Measurements from ENCODE around the gene GBA3.

GBA3 gene

DNA sequence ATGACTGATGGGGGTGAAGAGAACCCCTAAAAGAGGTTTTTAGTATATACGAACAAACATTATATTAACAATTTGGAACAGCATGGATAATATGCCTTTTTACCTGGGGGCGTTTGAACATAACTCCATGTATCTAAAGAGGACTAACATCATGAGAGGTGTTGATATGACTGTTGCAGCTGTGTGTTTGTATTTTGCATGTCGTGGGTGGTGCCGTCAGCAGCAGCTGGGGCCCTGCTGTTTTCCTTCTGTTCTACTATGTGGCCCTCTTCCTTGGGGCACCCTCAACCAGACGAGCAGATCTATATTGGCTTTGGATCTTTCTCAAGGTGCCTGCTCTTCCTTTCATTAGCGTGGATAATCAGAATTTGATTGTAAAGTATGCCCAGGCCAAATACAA is 11.2 kb downstream of the GBA3 start:
- peak; percentile 33 for DNase-seq

DNA sequence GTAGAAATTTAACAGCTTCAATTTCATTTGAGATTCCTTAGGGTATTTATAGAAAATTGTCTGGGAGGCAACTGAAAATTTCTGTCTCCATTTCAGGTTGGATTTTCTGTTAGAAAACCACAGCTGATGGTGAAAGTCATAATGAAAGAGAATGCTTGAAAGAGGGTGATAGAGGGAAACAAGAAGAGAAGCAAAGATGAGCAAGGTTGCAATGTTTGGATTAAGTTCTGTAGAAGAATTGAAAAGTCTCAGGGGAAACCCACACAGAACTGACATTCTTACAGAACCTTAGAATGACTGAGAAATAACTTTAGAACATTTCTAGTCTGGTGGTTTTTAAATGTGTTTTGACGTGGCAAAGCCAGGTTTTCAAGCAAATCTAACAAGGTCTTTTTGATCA is 14.7 kb downstream of the GBA3 start:
- no peak for DNase-seq

DNA sequence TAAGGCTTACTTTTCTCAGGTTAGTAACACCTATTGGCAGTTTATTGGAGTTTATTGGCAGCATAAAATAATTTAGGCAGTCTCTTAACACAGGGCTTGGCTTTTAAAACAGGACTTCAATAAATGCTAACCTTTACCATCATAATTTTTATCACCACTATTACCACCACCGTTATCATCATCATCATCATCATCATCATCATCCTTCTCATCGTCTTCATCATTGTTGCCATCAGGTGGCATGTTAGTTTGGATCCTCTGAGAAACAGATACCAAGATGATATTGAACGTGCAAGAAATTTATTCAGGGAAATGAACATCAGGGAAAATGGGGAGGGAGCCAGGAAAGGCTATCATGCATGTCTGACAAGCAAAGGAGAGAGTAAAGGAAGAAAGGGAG is 16.2 kb downstream of the GBA3 start:
- DNase-seq, result no peak

DNA sequence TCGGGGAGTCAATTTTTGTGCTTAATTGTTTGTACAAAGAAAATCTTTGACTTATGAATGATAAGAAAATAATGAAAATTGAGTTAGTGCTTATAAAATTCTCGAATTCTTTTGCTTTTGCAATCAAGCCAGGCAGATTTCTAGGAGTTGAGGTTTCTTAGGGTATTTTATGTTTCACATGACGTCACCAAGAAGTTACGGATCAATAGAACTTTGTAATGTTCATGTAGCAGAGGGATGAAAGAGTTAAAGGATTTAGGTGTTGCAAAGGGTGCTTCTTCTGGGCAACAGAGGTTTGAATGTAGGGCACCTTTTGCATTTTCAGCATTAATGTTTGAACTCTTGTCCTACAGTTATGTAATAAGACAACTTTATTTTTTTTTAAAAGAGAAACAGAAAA is 19.4 kb downstream of the GBA3 start:
- DNase-seq, result no peak

DNA sequence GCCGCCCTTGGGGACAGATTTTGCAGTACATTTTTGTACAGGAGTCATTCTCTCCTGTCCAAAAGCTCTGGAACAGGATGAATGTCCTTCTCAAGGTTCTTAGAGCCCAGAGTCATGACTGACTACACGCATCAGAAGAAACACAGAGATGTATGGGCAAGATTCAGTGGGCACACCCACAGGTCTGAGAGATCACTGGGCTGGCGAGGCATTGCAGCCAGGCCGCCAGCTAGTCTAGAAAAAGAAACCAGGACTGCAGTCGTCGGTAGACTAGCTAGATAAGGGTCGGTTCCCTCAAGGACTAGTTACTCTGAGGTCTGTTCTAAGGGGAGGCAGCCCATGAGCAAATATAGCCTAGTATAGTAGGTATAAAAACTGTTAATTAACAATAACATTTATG is 19.8 kb downstream of the GBA3 start:
- DNase-seq, result no peak

DNA sequence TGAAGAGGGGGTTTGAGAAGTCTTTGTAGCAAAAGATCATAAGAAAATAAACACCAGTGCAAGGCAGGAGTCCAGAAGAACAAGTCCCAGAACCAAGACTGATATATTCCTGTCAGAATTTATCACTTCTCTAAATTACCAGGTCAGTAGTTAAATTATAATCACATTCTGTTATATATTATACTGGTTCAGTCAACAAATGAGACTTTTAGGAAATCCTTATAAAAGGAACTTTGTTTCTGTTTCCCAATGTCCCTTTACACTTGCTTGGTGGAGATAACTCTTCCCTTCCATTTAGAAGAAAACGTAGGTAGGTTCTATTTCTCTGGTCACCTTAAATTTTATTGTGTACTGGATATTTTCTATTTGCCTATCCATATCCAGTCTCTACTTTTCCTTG is 21.1 kb downstream of the GBA3 start:
- no peak for DNase-seq

DNA sequence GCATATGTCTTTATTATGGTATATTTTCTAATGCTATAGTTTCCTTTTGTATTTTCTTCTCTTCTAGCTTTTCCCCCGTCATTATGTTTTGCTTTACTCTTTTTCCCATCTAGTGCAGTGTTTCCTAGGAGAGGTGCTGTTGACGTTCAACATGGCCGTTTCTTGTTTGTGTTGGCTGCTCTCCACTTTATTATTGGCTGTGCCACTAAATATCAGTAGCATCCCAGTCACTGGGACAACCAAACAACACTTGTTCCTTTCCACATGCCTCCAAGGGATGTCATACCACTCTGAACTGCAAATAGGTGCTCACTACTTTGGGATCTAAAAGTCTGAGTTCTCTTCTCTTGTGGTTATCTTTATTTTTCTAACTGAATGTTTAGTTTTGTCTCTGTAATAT is 26.5 kb downstream of the GBA3 start:
- DNase-seq, result no peak

DNA sequence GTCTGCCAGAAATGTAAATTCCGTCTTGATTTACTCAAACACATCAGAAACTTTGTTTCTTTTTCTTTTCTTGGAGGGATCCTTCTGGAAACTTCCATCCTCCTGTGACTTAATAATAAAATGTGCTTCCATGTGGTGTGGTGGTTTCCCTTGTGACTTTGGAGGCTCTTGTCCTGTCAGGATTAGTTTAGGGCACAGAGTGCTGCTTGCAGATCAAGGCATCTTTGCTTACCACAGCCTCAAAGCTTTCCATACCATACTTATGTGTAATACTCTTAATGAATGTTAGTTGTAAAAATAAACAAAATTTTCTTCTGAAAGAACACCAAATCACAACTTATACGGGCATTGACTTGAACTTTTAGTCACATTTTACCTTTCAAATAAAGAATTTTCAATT is 27.4 kb downstream of the GBA3 start:
- DNase-seq, result no peak

DNA sequence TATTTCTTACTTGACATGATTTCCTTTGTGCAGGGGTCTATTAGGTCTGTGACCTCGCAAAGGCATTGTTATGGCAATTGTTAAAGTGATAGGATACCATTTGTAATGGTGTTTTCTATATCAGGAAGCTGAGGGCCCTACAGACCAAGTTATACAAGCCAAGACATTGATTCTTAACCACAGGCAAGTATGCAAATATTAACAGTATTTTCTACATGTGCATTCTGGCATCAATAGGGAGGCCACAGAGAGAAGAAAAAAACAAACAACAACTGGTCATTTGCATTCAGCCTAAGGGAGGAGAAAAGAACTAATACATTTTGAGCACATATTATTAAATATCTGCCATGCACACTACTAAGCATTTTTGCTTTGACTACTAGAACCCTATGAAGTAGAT is 28.5 kb downstream of the GBA3 start:
- DNase-seq, result peak; percentile 79

DNA sequence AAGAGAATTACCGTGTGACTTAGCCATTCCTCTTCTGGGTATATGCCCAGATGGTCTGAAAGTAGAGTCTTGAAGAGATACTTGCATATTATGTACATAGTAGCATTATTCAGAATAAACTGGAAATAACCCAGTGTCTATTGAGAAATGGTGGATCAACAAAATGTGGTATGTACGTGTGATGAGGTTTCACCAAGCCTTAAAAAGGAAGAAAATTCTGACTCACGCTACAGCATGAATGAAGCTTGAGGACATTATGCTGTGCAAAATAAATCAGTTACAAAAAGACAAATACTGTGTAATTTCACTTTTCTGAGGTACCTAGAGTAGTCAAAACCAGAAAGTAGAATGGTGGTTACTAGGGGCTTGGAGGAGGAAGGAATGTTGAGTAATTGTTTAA is 37.3 kb downstream of the GBA3 start:
- no peak for DNase-seq

DNA sequence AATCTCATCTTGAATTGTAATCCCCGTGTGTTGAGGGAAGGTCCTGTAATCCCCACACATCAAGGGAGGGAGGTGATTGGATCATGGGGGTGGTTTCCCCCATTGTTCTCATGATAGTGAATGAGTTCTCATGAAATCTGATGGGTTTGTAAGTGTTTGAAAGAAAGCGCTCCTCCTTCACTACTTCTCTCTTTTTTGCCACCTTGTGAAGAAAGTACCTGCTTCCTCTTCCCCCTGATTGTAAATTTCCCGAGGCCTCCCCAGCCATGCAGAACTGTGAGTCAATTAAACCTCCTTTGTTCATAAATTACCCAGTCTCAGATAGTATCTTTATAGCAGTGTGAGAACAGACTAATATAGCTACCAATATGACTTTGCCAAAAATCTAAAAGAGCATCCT is 41.1 kb downstream of the GBA3 start:
- DNase-seq, result no peak

DNA sequence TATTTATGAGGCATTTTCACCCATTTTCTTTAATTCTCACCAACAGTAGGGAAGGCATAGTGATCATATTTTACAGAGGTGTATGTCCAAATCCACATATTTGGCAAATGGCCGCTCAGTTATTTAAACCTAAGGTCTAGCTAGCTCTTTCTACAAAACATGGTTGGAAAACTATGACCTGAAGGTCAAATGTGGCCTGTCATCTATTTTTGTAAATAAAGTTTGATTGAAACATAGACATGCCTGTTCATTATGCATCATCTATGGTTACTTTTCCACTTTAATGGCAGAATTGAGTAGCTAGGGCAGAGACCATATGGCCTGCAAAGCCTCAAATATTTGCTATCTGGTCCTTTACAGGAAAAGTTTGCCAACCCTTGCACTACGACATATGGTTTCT is 44.2 kb downstream of the GBA3 start:
- DNase-seq, result no peak

DNA sequence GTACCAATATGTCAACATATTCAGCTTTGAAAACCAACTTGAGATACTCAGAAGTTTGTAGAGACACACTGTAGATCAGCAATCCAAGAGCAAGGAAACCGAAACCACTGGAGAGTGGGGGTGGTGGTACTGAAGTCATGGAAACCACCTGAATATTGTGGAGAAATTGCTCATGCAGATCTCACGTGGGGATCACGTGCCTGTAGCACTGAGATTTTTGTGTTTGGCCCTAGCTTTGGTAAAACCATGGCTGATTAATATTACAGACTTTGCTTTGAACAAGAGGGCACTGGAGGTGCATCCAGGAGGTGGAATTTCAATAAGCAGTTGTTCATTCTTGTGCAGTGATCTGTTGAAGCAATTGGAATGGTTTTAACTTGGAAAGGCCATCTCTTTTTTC is 47.2 kb downstream of the GBA3 start:
- DNase-seq, result no peak

DNA sequence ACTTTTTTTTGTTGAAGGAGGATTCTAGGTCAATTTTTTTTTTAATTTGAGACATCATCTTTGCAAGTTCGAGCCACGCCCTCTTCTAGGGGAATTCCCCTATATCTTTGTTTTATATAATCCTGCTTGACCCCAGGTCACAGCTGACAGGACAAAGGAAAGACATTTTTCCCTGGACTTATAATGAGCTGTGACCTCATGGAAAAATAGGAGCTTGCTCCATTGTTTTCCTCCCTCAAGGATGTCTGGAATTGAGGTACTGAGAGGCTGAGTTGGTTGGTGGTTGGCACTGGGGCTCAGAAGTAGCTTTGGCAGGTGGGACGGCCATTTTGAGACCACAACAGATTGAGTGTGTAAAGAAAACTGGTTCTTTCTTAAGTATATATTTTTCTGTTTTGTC is 49.0 kb downstream of the GBA3 start:
- DNase-seq, result no peak

DNA sequence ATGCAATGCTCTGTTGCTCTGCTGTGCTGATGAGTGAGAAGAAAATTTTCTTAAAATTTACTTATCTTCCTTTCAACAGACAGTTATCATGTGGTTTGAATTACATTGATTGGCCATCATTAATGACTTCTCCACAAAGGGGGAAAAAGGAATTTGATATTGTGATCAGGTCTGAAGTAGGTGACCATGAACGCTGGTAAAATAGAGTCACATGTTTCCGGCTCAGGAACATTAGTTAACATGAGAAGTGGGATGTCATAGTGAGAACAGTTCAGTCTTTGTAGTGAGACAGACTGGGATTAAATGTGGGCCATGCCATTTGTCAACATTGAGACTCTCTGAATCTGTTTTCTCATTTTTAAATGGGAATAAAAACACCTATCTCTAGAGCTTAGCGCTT is 50.6 kb downstream of the GBA3 start:
- no peak for DNase-seq

DNA sequence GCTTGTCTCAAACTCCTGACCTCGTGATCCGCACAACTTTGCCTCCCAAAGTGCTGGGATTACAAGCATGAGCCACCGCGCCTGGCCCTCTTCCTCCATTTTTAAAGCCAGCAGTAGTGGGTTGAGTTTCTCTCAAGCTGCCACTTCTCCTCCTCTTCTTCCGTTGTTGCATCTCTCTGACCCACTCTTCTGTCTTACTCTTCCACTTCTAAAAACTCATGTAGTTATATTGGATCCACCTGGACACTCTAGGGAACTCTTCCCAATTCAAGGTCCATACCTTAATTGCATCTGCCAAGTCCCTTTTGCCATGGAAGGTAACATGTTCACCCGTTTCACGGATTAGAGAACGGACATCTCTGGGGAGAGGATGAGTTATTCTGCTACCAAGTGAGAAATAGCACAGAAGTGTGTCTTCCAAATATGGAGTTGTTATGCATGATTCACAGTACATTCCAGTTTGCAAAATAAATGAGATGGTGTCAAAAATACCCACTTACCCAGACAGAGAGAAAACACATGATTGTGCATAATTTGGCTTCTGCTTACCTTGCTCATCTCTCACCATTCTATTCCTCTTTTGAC is 51.8 kb downstream of the GBA3 start:
- no peak for DNase-seq

DNA sequence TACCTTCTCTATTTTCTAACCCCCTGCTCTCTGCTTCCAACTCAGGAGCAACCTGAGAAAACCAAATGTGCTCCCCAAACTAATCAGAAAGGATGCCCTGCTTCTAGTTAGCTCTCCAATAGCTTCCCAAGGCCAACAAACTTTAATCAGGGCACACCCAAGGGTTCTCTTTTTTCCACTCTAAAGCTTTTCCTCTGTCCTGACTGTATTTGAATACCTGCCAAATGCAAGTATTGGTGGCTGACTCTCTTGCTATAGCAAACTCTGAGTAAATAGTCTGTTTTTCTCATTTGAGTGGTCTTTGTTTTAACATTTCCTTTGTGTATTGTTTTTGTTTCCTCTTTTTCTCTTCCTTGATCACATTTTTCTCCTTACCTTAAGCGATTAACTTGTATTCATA is 52.5 kb downstream of the GBA3 start:
- DNase-seq, result no peak

DNA sequence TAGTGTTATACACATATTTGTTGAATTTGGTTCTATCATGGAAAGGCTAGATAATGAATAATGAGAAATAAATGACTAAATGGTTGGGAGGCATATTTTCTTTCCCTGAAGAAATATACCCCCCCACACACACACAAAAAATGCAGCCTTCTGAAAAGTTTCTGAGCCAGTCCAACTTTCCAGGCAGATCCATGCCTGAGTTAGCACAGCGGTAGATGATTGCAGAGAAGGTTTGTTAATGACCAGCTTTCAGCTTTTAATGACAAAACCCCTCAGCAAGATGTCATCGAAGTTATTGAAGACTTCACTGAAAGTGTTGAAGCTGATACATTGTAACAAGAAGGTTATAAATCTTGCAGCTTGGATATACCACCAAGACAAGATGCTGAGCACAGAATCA is 61.4 kb downstream of the GBA3 start:
- DNase-seq, result no peak

DNA sequence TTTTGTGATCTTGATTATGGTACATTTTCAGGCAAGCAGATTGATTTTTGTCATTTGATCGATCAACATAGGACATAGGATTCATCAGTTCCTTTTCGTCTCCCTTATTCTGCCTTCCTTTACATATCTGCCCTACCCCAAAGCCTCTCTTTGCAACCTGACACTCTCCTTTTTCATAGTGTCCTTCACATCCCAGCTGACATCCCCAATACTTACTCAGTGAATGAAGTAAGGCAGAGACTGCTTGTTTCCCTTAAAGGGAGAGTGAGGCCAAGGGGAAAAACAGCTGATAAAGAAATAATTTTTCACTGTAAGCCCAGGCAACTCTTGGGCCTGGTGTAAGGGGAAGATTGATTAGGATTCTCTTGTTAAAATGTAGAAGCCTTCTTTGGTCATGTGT is 69.8 kb downstream of the GBA3 start:
- no peak for DNase-seq

DNA sequence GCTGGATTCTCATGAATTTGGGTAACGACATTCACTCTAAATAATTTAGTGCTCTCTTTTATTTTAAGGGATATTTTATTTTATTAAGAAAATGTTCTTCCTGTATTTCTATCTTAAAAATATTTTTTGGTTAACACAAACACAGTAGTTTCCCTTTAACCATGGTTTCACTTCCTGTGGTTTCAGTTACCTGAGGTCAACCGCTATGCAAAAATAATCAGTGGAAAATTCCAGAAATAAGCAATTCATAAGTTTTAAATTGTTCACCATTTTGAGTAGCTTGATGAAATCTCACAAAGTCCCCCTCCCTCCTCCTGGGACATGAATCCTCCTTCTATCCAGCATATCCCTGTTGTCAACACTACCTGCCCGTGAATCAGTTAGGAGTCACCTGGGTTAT is 71.4 kb downstream of the GBA3 start:
- no peak for DNase-seq

DNA sequence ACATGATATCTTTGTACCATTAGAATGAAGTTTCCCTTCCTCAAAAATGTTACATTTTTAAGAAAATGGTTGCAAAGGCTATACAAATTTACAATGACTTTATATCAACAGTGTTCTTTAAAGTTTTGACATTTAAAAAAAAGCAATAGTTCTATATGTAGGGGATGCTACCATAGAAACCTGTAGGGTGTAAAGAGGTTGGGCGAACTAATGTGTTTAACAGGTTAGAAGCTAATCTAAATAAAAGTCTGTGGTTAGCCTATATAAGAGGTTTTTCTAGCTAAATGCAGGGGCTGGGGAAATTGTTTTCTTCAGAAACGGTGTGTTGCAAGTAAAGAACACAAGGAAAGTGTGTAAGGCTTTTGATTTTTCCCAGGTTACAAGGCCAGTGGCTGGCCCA is 73.3 kb downstream of the GBA3 start:
- no peak for DNase-seq

DNA sequence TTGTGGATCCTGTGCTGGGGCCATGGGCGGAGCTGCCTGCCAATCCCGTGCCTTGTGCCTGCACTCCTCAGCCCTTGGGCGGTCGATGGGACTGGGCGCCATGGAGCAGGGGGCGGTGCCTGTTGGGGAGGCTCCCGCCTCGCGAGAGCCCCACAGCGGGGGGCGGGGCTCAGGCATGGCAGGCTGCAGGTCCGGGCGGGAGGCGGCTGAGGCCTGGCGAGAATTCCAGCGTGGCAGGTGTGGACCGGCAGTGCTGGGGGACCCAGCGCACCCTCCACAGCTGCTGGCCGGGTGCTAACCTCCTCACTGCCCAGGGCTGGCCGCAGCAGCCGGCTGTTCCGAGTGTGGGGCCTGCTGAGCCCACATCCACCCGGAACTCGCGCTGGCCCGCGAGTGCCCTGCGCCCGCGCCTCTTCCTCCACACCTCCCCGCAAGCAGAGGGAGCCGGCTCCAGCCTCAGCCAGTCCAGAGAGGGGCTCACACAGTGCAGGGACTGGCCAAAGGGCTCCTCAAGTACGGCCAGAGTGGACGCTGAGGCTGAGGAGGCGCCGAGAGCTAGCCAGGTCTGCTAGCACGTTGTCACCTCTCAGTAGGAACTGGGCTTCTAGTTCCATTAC is 85.9 kb downstream of the GBA3 start:
- no peak for DNase-seq

DNA sequence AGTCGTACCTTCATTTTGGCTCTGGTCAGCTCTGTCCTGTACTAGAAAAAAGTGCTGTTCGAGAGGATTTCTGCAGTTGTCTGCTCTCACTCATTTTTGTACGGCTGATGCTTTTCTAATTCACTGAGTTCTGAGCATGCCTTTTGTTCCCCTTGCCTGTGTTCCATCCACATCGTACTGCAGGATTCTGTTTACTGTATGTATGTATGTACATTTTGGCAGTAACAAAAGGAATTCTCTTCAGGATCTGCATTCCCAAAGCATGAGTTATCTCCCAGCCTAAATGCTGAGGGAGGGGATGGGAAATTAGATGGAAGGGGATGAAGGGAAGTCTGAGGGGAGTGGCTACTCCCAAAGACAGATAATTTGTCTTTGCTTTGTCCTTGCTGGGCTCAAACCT is 87.6 kb downstream of the GBA3 start:
- no peak for DNase-seq

DNA sequence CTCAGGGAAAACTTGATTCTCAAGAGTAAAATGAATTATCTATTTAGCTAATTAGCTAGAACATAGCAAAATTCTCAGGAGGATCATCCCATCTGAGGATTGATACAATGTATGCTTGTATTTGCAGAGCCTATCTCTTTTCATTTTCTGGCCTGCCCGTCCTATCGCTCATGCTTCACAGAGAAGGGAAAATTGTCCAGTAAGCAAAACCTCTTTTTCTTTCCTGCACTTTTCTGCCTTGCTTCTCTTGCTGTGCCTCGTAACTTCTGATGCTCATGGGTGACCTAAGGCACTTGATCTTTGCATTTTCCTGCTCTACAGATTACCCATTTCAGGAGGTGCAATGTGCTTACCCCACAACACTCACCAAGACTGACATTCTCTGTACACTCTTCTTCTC is 88.1 kb downstream of the GBA3 start:
- DNase-seq, result no peak

DNA sequence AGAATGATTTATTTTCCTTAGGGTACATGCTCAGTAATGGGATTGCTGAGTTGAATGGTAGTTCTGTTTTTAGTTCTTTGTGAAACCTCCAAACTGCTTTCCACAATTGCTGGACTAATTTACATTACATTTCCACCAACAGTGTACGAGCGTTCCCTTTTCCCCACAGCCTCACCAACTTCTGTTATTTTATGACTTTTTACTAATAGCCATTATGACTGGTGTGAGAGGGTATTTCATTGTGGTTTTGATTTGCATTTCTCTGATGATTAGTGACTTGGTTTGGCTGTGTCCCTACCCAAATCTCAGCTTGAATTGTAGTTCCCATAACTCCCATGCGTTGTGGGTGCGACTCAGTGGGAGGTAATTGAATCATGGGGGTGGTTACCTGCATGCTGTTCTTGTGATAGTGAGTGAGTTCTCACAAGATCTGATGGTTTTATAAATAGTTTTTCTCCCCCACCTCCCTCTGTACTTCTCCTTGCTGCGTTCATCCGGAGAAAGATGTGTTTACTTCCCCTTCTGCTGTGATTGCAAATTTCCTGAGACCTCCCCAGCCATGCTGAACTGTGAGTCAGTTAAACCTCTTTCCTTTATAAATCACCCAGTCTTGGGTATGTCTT is 95.1 kb downstream of the GBA3 start:
- no peak for DNase-seq
